Measurements from ENCODE around the gene SIAH3. TPM values are rescaled to one million over a fixed set of nuclear protein-coding genes. Genes with fewer than 3 reads are reported as not detected.

Gene SIAH3
- total and polyA plus RNA-seq, 4 donors: under 0.01 TPM; not detected in 3

DNA sequence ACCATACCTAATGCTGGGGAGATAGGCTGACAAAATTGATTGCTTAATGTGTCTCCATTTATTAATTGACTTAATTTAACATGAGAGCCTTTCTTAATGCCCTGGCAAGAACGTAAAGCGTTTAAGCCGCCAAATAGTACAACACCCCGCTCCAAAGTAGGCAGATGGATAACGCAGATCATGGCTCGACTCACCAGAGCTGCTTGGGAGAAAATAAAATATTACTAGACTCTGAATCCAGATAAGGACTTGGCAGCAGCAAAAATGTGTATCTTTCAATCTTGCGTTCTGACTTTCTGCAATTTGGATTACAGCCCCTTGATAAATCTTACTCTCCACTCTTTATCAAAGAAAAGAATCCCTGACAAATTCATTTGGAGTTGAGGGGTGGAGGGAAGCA lies 403 bp upstream of the SIAH3 start:
- Histone ChIP-seq H3K36me3 (ENCODE audit: control insufficient read depth in 4 of 4, insufficient read depth in 3 of 4, low read depth in 1 of 4, low read length in 3 of 4) (no peaks in the 10 kb centered on the region), H3K4me1 (ENCODE audit: control insufficient read depth in 4 of 4, insufficient read depth in 4 of 4, low read length in 3 of 4) (peaks cover 0 to 13% (median 6%) of the 10 kb centered on the region in 4 donors), H3K27ac (ENCODE audit: low read depth in 1 of 2, low read length in 2 of 2) (no peak overlapping the region), H3K27me3 (ENCODE audit: control insufficient read depth in 4 of 4, insufficient read depth in 4 of 4, low read length in 3 of 4) (peaks cover 0 to 21% (median 3%) of the 10 kb centered on the region in 4 donors), H3K9ac (ENCODE audit: low read depth in 1 of 2, low read length in 2 of 2) (no peak overlapping the region), H3K9me3 (ENCODE audit: control insufficient read depth in 4 of 4, low read length in 3 of 4) (peaks cover 0 to 16% (median 2%) of the 10 kb centered on the region in 4 donors), H3K4me3 (ENCODE audit: low read depth in 1 of 3, low read length in 3 of 3) (no peak overlapping the region)
- TF ChIP-seq GABPA (IDR thresholded peaks at IDR 0.05 in 1 of 2, conservative IDR thresholded peaks at IDR 0.05 in 1 of 2) (no peak), FOXA2 (IDR thresholded peaks at IDR 0.05) (no peak)
- TF ChIP-seq, protein P1, sequence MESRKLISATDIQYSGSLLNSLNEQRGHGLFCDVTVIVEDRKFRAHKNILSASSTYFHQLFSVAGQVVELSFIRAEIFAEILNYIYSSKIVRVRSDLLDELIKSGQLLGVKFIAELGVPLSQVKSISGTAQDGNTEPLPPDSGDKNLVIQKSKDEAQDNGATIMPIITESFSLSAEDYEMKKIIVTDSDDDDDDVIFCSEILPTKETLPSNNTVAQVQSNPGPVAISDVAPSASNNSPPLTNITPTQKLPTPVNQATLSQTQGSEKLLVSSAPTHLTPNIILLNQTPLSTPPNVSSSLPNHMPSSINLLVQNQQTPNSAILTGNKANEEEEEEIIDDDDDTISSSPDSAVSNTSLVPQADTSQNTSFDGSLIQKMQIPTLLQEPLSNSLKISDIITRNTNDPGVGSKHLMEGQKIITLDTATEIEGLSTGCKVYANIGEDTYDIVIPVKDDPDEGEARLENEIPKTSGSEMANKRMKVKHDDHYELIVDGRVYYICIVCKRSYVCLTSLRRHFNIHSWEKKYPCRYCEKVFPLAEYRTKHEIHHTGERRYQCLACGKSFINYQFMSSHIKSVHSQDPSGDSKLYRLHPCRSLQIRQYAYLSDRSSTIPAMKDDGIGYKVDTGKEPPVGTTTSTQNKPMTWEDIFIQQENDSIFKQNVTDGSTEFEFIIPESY (IDR thresholded peaks at IDR 0.05): no peak
- WGBS: 68% methylated on average over 7 of the region's 7 CpGs
- DNase-seq (ENCODE audit: low spot score): no peak

DNA sequence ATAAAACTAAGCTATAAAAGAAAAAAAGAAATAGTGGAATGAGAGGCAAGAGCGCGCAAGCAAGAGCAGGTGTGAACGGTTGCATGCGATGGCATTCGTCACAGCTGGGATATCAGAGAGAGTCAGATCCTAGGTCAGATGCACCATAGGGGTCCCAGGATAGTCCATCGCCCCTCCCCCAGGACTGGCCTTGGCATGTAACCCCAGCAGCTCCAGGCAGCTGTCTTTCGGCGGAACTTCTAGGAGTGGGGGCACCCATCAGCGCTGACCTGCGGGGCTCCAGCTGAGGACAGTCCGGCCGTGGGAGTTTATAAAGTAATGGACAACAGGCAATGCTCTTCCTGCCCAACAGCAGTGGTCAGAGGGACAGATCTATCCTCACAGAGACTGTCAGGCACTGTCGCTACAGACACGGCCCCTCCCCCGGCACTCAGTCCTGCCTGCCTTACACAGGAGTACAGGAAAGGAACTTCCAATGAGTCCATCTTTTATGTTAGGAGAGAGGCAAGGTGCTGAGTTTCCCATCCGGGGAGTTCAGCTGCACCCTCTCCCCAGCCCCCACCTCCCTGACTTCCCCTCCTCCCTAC lies 1.4 kb downstream of the SIAH3 start:
- TF ChIP-seq, protein P2, sequence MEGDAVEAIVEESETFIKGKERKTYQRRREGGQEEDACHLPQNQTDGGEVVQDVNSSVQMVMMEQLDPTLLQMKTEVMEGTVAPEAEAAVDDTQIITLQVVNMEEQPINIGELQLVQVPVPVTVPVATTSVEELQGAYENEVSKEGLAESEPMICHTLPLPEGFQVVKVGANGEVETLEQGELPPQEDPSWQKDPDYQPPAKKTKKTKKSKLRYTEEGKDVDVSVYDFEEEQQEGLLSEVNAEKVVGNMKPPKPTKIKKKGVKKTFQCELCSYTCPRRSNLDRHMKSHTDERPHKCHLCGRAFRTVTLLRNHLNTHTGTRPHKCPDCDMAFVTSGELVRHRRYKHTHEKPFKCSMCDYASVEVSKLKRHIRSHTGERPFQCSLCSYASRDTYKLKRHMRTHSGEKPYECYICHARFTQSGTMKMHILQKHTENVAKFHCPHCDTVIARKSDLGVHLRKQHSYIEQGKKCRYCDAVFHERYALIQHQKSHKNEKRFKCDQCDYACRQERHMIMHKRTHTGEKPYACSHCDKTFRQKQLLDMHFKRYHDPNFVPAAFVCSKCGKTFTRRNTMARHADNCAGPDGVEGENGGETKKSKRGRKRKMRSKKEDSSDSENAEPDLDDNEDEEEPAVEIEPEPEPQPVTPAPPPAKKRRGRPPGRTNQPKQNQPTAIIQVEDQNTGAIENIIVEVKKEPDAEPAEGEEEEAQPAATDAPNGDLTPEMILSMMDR (IDR thresholded peaks at IDR 0.05; ENCODE audit: low read depth, low read length, missing input control): no peak
- TF ChIP-seq HNF4G (IDR thresholded peaks at IDR 0.05): no peak
- no peak for TF ChIP-seq HNF4A (conservative IDR thresholded peaks at IDR 0.05)
- TF ChIP-seq RAD21 (IDR thresholded peaks at IDR 0.05): no peak
- TF ChIP-seq GABPA (IDR thresholded peaks at IDR 0.05 in 1 of 2, conservative IDR thresholded peaks at IDR 0.05 in 1 of 2): no peak
- H3K27ac ChIP-seq (ENCODE audit: low read depth in 1 of 2, low read length in 2 of 2): no peak overlapping the region
- DNase-seq (ENCODE audit: low spot score): no peak
- no peak overlapping the region for H3K9ac ChIP-seq (ENCODE audit: low read depth in 1 of 2, low read length in 2 of 2)
- WGBS: 38% methylated on average over 16 of the region's 16 CpGs
- H3K27me3 ChIP-seq (ENCODE audit: control insufficient read depth in 4 of 4, insufficient read depth in 4 of 4, low read length in 3 of 4): peaks cover 0 to 29% (median 3%) of the 10 kb centered on the region in 4 donors
- no peaks in the 10 kb centered on the region for H3K36me3 ChIP-seq (ENCODE audit: control insufficient read depth in 4 of 4, insufficient read depth in 3 of 4, low read depth in 1 of 4, low read length in 3 of 4)
- peaks cover 0 to 14% (median 1%) of the 10 kb centered on the region in 4 donors for H3K9me3 ChIP-seq (ENCODE audit: control insufficient read depth in 4 of 4, low read length in 3 of 4)
- no peak overlapping the region for H3K4me3 ChIP-seq (ENCODE audit: low read depth in 1 of 3, low read length in 3 of 3)
- H3K4me1 ChIP-seq (ENCODE audit: control insufficient read depth in 4 of 4, insufficient read depth in 4 of 4, low read length in 3 of 4): peaks cover 0 to 13% (median 6%) of the 10 kb centered on the region in 4 donors

DNA sequence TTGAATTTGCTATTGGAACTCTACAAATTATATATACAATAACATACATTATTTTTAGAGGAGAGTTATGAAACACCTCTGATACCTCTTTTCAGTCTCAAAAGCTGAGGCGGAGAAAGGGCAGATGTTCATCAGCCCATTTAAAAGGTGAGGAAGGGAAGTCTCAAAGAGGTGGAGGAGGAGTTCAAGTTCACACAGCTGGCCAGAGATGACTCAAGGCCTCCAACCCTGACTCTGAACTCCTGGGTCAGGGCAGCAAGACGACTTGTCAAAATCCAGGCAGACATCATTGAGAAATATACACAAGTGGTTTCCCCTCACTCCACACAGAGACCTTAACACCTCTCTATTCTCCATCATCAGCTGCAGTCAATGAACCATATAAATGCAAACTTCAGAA lies 2.1 kb downstream of the SIAH3 start:
- peaks cover 0 to 7% (median 1%) of the 10 kb centered on the region in 4 donors for H3K9me3 ChIP-seq (ENCODE audit: control insufficient read depth in 4 of 4, low read length in 3 of 4)
- H3K36me3 ChIP-seq (ENCODE audit: control insufficient read depth in 4 of 4, insufficient read depth in 3 of 4, low read depth in 1 of 4, low read length in 3 of 4): no peaks in the 10 kb centered on the region
- TF ChIP-seq JUND (IDR thresholded peaks at IDR 0.05) (no peak), SP1 (IDR thresholded peaks at IDR 0.05) (no peak), YY1 (IDR thresholded peaks at IDR 0.05) (no peak), FOXA2 (IDR thresholded peaks at IDR 0.05) (no peak), NR2F2 (IDR thresholded peaks at IDR 0.05) (no peak), GABPA (IDR thresholded peaks at IDR 0.05 in 1 of 2, conservative IDR thresholded peaks at IDR 0.05 in 1 of 2) (no peak), HNF4A (conservative IDR thresholded peaks at IDR 0.05) (no peak), TAF1 (conservative IDR thresholded peaks at IDR 0.05) (no peak), RXRA (IDR thresholded peaks at IDR 0.05) (no peak)
- TF ChIP-seq, protein P2 (IDR thresholded peaks at IDR 0.05; ENCODE audit: low read depth, low read length, missing input control): no peak
- TF ChIP-seq, protein P3, sequence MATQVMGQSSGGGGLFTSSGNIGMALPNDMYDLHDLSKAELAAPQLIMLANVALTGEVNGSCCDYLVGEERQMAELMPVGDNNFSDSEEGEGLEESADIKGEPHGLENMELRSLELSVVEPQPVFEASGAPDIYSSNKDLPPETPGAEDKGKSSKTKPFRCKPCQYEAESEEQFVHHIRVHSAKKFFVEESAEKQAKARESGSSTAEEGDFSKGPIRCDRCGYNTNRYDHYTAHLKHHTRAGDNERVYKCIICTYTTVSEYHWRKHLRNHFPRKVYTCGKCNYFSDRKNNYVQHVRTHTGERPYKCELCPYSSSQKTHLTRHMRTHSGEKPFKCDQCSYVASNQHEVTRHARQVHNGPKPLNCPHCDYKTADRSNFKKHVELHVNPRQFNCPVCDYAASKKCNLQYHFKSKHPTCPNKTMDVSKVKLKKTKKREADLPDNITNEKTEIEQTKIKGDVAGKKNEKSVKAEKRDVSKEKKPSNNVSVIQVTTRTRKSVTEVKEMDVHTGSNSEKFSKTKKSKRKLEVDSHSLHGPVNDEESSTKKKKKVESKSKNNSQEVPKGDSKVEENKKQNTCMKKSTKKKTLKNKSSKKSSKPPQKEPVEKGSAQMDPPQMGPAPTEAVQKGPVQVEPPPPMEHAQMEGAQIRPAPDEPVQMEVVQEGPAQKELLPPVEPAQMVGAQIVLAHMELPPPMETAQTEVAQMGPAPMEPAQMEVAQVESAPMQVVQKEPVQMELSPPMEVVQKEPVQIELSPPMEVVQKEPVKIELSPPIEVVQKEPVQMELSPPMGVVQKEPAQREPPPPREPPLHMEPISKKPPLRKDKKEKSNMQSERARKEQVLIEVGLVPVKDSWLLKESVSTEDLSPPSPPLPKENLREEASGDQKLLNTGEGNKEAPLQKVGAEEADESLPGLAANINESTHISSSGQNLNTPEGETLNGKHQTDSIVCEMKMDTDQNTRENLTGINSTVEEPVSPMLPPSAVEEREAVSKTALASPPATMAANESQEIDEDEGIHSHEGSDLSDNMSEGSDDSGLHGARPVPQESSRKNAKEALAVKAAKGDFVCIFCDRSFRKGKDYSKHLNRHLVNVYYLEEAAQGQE (IDR thresholded peaks at IDR 0.05): no peak
- peaks cover 0 to 29% (median 3%) of the 10 kb centered on the region in 4 donors for H3K27me3 ChIP-seq (ENCODE audit: control insufficient read depth in 4 of 4, insufficient read depth in 4 of 4, low read length in 3 of 4)
- no peak overlapping the region for H3K27ac ChIP-seq (ENCODE audit: low read depth in 1 of 2, low read length in 2 of 2)
- peaks cover 0 to 13% (median 6%) of the 10 kb centered on the region in 4 donors for H3K4me1 ChIP-seq (ENCODE audit: control insufficient read depth in 4 of 4, insufficient read depth in 4 of 4, low read length in 3 of 4)
- DNase-seq (ENCODE audit: low spot score): no peak
- no peak overlapping the region for H3K9ac ChIP-seq (ENCODE audit: low read depth in 1 of 2, low read length in 2 of 2)
- WGBS: 68% methylated on average over 2 of the region's 2 CpGs
- H3K4me3 ChIP-seq (ENCODE audit: low read depth in 1 of 3, low read length in 3 of 3): no peak overlapping the region

Data from liver (tissue), 9 donors.